GM23248 (cell line): Measurements from ENCODE around the gene GIT1.

Experiments
- EZH2 ChIP-seq: fragments of 200-600 bp; sonication (generic); IDR thresholded peaks from 2 replicates; pipeline ENCODE4 v1.6.1; 2018; ENCODE audit warnings: antibody characterized with exemption, mild to moderate bottlenecking; ENCODE audit not compliant: insufficient read depth, poor library complexity, severe bottlenecking
- EZH2phosphoT487 ChIP-seq: fragments of 200-600 bp; sonication (generic); IDR thresholded peaks from 2 replicates; pipeline ENCODE4 v1.6.1; 2018; ENCODE audit warnings: antibody characterized with exemption, moderate library complexity, mild to moderate bottlenecking, low read depth; ENCODE audit not compliant: insufficient read depth

DNA sequence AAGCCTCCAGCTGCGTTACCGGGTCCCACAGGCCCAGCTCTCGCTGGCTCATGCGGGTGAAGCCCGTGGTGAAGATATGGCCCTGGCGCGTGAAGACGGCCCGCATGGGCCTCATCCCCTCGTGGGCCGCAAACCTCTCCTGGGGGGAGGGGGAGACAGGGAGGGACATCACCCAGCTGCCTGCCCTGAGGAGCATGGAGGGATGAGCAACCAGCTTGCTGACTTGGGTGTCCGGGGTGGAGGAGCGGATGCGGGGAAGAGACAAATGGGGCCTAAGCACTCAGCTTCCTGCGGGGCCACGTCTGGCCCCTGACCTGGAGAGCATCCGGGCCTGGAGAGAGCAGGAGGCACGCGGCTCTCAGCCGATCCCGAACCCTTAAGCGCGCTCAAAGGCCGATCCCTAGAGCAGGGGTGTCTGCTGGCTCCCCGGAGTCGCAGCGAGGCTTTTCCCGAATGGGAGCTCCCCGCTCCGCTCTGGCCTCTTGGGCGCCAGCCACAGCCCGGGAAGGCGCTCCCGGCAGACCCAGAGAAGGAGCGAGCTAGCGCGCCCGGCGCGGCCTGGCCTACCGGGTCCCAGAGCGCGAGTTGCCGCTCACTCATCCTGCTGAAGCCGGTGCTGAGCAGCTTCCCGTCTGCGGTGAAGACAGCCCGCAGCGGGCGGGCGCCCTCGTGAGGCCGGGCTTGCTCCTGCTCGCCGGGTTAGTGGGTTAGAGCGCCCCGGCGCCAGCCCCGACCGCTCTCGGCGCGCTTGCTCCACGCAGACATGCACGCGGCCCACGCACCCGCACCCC, 28.2 kb upstream of the GIT1 start:
- TF ChIP-seq EZH2, result no peak
- TF ChIP-seq EZH2phosphoT487, result no peak
